MM.1S (cell line): ENCODE data around the gene SDK1.

Source experiments
- DNase-seq: peaks from one replicate; pipeline ENCODE4 v3.0.0-alpha.2; 2015
- H2AFZ ChIP-seq: fragments of 300-600 bp; sonication (generic); 2 replicates; pipeline ENCODE4 v1.6.0; 2016; ENCODE audit warnings: antibody characterized with exemption, low read length
- H3F3A ChIP-seq: fragments of 300-600 bp; sonication (generic); 2 replicates; pipeline ENCODE4 v1.6.1; 2016; ENCODE audit warnings: mild to moderate bottlenecking, antibody characterized with exemption, low read length, moderate library complexity, mixed read lengths; ENCODE audit not compliant: insufficient read depth
- H3K27ac ChIP-seq: fragments of 300-600 bp; sonication (generic); 2 replicates; pipeline ENCODE4 v1.5.1; 2016; ENCODE audit warnings: mild to moderate bottlenecking, low read length
- H3K27me3 ChIP-seq: fragments of 300-600 bp; sonication (generic); replicated peaks from 2 replicates; pipeline ENCODE4 v1.6.0; 2016; ENCODE audit warnings: low read length; ENCODE audit not compliant: insufficient read depth
- H3K36me3 ChIP-seq: fragments of 300-600 bp; sonication (generic); replicated peaks from 2 replicates; pipeline ENCODE4 v1.6.1; 2016; ENCODE audit warnings: mild to moderate bottlenecking, low read length, mixed read lengths; ENCODE audit not compliant: insufficient read depth
- H3K4me1 ChIP-seq: fragments of 300-600 bp; sonication (generic); 2 replicates; pipeline ENCODE4 v1.6.1; 2016; ENCODE audit warnings: low read length, mixed read lengths
- H3K4me2 ChIP-seq: fragments of 300-600 bp; sonication (generic); 2 replicates; pipeline ENCODE4 v1.6.0; 2016; ENCODE audit warnings: low read depth, low read length
- H3K4me3 ChIP-seq: fragments of 300-600 bp; sonication (generic); 2 replicates; pipeline ENCODE4 v1.5.1; 2016; ENCODE audit warnings: low read length, mixed read lengths
- H3K79me2 ChIP-seq: fragments of 300-600 bp; sonication (generic); 2 replicates; pipeline ENCODE4 v1.6.1; 2016; ENCODE audit warnings: mixed run types, low read length, mixed read lengths
- H3K9ac ChIP-seq: fragments of 300-600 bp; sonication (generic); 2 replicates; pipeline ENCODE4 v1.6.1; 2016; ENCODE audit warnings: low read length, mixed read lengths
- H3K9me2 ChIP-seq: fragments of 300-600 bp; sonication (generic); replicated peaks from 2 replicates; pipeline ENCODE4 v1.6.1; 2016; ENCODE audit warnings: mild to moderate bottlenecking, low read length, mixed read lengths; ENCODE audit not compliant: insufficient read depth
- H3K9me3 ChIP-seq: fragments of 300-600 bp; sonication (generic); replicated peaks from 2 replicates; pipeline ENCODE4 v1.6.1; 2016; ENCODE audit warnings: mild to moderate bottlenecking, low read length, mixed read lengths; ENCODE audit not compliant: insufficient read depth
- H4K20me1 ChIP-seq: fragments of 300-600 bp; sonication (generic); 2 replicates; pipeline ENCODE4 v1.6.1; 2016; ENCODE audit warnings: mild to moderate bottlenecking, low read length, moderate library complexity, mixed read lengths; ENCODE audit not compliant: insufficient read depth
- EZH2 ChIP-seq: fragments of 300-600 bp; sonication (generic); optimal IDR thresholded peaks from 2 replicates; pipeline ENCODE3; 2017; ENCODE audit warnings: low read depth, mild to moderate bottlenecking, antibody characterized with exemption, low read length, mixed read lengths
- EZH2phosphoT487 ChIP-seq: fragments of 300-600 bp; sonication (generic); IDR thresholded peaks from 2 replicates; pipeline ENCODE4 v1.6.1; 2018; ENCODE audit warnings: antibody characterized with exemption, low read length
- TF ChIP-seq, protein P1 (sequence below): fragments of 300-600 bp; sonication (generic); IDR thresholded peaks from 2 replicates; pipeline ENCODE4 v1.5.1; 2016; ENCODE audit warnings: antibody characterized with exemption, low read length, mixed read lengths

The SDK1 gene

DNA sequence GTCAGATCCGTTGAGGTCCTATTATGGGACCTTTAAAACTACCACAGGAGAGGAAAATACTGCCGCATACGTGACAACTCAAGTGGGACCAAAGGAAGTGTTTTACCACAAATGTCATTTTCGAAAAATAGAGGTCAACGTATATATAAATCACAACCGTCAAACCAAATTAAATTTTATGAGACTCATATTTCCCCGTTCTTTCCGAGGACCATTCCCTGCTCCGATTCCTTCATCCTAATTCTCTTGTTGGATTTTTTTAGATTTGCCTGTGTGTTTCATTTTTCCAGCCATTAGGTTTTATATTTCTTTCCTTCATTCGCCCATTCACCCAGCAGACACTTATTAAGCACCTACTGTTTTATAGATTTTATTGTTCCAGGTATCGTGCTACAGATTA, 797.1 kb downstream of the SDK1 start:
- TF ChIP-seq, protein P1, sequence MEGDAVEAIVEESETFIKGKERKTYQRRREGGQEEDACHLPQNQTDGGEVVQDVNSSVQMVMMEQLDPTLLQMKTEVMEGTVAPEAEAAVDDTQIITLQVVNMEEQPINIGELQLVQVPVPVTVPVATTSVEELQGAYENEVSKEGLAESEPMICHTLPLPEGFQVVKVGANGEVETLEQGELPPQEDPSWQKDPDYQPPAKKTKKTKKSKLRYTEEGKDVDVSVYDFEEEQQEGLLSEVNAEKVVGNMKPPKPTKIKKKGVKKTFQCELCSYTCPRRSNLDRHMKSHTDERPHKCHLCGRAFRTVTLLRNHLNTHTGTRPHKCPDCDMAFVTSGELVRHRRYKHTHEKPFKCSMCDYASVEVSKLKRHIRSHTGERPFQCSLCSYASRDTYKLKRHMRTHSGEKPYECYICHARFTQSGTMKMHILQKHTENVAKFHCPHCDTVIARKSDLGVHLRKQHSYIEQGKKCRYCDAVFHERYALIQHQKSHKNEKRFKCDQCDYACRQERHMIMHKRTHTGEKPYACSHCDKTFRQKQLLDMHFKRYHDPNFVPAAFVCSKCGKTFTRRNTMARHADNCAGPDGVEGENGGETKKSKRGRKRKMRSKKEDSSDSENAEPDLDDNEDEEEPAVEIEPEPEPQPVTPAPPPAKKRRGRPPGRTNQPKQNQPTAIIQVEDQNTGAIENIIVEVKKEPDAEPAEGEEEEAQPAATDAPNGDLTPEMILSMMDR: no peak
- TF ChIP-seq EZH2: no peak
- no peak for TF ChIP-seq EZH2phosphoT487
- no peak overlapping the region for H3K4me2 ChIP-seq
- no peak for DNase-seq

DNA sequence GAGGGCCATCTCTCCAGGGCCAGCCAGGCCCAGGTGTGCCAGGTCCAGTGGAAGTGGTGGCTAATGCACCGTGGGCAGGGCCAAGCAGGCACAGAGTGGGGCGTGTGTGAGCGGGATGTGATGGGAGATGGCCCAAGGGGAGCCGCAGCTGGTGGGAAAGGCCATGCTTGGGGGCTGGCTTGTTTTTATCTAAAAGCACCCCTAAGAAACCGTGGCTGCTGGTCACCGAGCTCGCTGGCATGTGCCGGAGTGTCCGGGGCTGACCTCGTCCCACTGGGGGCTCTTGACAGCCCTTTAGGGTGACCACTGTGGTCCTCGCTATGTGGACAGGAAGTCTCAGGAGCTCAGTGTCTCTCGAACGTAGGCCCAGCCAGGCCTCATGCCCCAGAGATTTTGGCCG, 798.6 kb downstream of the SDK1 start:
- H3K9ac ChIP-seq: no peak overlapping the region
- no peaks in the 10 kb centered on the region for H3K4me1 ChIP-seq
- no peaks in the 10 kb centered on the region for H3K9me3 ChIP-seq
- no peaks in the 10 kb centered on the region for H4K20me1 ChIP-seq
- H3K9me2 ChIP-seq: no peaks in the 10 kb centered on the region
- TF ChIP-seq EZH2phosphoT487: no peak
- TF ChIP-seq, protein P1: no peak
- TF ChIP-seq EZH2: no peak
- H3K79me2 ChIP-seq: no peaks in the 10 kb centered on the region
- H2AFZ ChIP-seq: no peak overlapping the region
- no peak overlapping the region for H3K4me2 ChIP-seq
- H3K27me3 ChIP-seq: no peaks in the 10 kb centered on the region
- no peak overlapping the region for H3K27ac ChIP-seq
- H3K4me3 ChIP-seq: no peak overlapping the region
- H3K36me3 ChIP-seq: no peaks in the 10 kb centered on the region
- DNase-seq: no peak
- H3F3A ChIP-seq: no peaks in the 10 kb centered on the region

More for the DNA sequence above, 797.1 kb downstream of the SDK1 start:
- no peak overlapping the region for H2AFZ ChIP-seq
- H4K20me1 ChIP-seq: no peaks in the 10 kb centered on the region
- H3K27ac ChIP-seq: no peak overlapping the region
- no peaks in the 10 kb centered on the region for H3F3A ChIP-seq
- no peak overlapping the region for H3K4me3 ChIP-seq
- no peaks in the 10 kb centered on the region for H3K36me3 ChIP-seq
- no peaks in the 10 kb centered on the region for H3K9me2 ChIP-seq
- H3K79me2 ChIP-seq: no peaks in the 10 kb centered on the region
- H3K27me3 ChIP-seq: no peaks in the 10 kb centered on the region
- H3K9me3 ChIP-seq: no peaks in the 10 kb centered on the region
- H3K4me1 ChIP-seq: no peaks in the 10 kb centered on the region
- no peak overlapping the region for H3K9ac ChIP-seq

DNA sequence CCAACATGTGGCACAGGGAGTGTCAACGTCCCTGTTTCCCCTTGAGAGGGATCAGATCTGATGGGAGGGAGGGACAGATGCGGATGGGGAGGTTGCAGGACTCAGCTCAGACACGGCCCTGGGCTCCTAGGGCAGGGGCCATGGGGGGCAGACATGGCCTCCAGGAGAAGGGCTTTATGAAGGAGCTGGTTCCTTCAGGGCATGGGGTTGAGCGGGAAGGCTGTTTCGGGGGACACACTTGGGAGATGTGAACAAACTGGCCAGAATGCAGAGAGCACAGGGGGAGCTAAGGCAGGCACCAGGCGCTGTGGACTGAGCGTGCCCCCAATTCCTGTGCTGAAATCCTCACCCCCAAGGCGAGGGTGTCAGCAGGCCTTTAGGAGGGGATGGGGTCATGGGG, 799.1 kb downstream of the SDK1 start:
- no peaks in the 10 kb centered on the region for H3K27me3 ChIP-seq
- no peaks in the 10 kb centered on the region for H3K4me1 ChIP-seq
- no peak overlapping the region for H2AFZ ChIP-seq
- H4K20me1 ChIP-seq: no peaks in the 10 kb centered on the region
- H3K36me3 ChIP-seq: no peaks in the 10 kb centered on the region
- no peaks in the 10 kb centered on the region for H3K9me2 ChIP-seq
- no peak overlapping the region for H3K27ac ChIP-seq
- TF ChIP-seq, protein P1: no peak
- TF ChIP-seq EZH2phosphoT487 (no peak), EZH2 (no peak)
- no peak overlapping the region for H3K4me3 ChIP-seq
- no peak for DNase-seq
- no peaks in the 10 kb centered on the region for H3K9me3 ChIP-seq
- no peak overlapping the region for H3K9ac ChIP-seq
- H3K79me2 ChIP-seq: no peaks in the 10 kb centered on the region
- no peaks in the 10 kb centered on the region for H3F3A ChIP-seq
- no peak overlapping the region for H3K4me2 ChIP-seq
